GM12801 (cell line): ENCODE measurements around the gene NFATC1.

Source experiments
- CTCF ChIP-seq: IDR thresholded peaks from one replicate; pipeline ENCODE4 v1.5.1; 2011; ENCODE audit warnings: control low read depth; ENCODE audit not compliant: insufficient read length; ENCODE audit errors: extremely low read depth

The NFATC1 gene

GRCh38 chr18:79452991-79453645, 57.4 kb downstream of the NFATC1 start:
- no peak for TF ChIP-seq CTCF

- no peak for TF ChIP-seq CTCF
Measured at GRCh38 chr18:79453816-79454735, 58.3 kb downstream of the NFATC1 start.

- no peak for TF ChIP-seq CTCF
Measured at GRCh38 chr18:79455261-79455660, 59.5 kb downstream of the NFATC1 start.

GRCh38 chr18:79456105-79456980, 60.6 kb downstream of the NFATC1 start:
- no peak for TF ChIP-seq CTCF

- no peak for TF ChIP-seq CTCF
Measured at GRCh38 chr18:79457239-79457638, 61.5 kb downstream of the NFATC1 start.

GRCh38 chr18:79457652-79458051, 61.9 kb downstream of the NFATC1 start:
- no peak for TF ChIP-seq CTCF
